ENCODE results near the gene POLA2. TPM values are rescaled to one million over a fixed set of nuclear protein-coding genes. Genes with fewer than 3 reads are reported as not detected.

The POLA2 gene
- total and polyA plus RNA-seq, 9 of the 15 experiments (the other 6 are each of a cell fraction or from before 2014, with no cell fraction given) = 2.7 to 134 (median 44.4) TPM

GRCh38 chr11:65225279-65226102 is 36.3 kb upstream of the POLA2 start (continued):
- TF ChIP-seq STAT6 (CRISPR knock-in tag; IDR thresholded peaks at IDR 0.05) (0 out of 2 replicates have a peak, but pooled peaks have one; percentile 29), SMARCC2 (IDR thresholded peaks at IDR 0.05; ENCODE audit: low read depth) (no peak), HNRNPH1 (optimal IDR thresholded peaks at IDR 0.05; ENCODE audit: low read depth, low read length) (no peak), SAP30 (IDR thresholded peaks at IDR 0.05; ENCODE audit: borderline replicate concordance, insufficient read depth, low read depth, low read length, poor library complexity, severe bottlenecking) (peak; percentile 37), FIP1L1 (IDR thresholded peaks at IDR 0.05; ENCODE audit: low read depth, low read length, poor library complexity, severe bottlenecking) (no peak), GTF3C2 (IDR thresholded peaks at IDR 0.05; ENCODE audit: borderline replicate concordance, extremely low read depth, insufficient read length) (no peak), ESRRA (IDR thresholded peaks at IDR 0.05; ENCODE audit: borderline replicate concordance, low read depth) (peak; percentile 33), HES1 (IDR thresholded peaks at IDR 0.05; ENCODE audit: low read depth) (no peak), NONO (IDR thresholded peaks at IDR 0.05; ENCODE audit: low read depth in 2 of 2, low read length in 1 of 2) (0 out of 4 replicates have a peak, but pooled peaks of 1 of the 2 experiments have one; percentile 54), CGGBP1 (CRISPR knock-in tag; IDR thresholded peaks at IDR 0.05) (no peak), NR2F6 (CRISPR knock-in tag; IDR thresholded peaks at IDR 0.05) (no peak)
- TF ChIP-seq, protein P1, sequence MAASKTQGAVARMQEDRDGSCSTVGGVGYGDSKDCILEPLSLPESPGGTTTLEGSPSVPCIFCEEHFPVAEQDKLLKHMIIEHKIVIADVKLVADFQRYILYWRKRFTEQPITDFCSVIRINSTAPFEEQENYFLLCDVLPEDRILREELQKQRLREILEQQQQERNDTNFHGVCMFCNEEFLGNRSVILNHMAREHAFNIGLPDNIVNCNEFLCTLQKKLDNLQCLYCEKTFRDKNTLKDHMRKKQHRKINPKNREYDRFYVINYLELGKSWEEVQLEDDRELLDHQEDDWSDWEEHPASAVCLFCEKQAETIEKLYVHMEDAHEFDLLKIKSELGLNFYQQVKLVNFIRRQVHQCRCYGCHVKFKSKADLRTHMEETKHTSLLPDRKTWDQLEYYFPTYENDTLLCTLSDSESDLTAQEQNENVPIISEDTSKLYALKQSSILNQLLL (CRISPR knock-in tag; IDR thresholded peaks at IDR 0.05; ENCODE audit: borderline replicate concordance) = no peak
